ENCODE data around the gene UTS2R.
A peak's percentile ranks its signal among the peaks of the same experiment; 100 is the strongest.
"Not testable (repeated sequence)": the region's sequence is repeated elsewhere in the genome, so short reads cannot be mapped to it uniquely, and the experiment has no call there.

Gene UTS2R

GRCh38 chr17:82334204-82334621, 37.4 kb upstream of the UTS2R start:
- DNase-seq (ENCODE audit: low spot score): no peak

DNA sequence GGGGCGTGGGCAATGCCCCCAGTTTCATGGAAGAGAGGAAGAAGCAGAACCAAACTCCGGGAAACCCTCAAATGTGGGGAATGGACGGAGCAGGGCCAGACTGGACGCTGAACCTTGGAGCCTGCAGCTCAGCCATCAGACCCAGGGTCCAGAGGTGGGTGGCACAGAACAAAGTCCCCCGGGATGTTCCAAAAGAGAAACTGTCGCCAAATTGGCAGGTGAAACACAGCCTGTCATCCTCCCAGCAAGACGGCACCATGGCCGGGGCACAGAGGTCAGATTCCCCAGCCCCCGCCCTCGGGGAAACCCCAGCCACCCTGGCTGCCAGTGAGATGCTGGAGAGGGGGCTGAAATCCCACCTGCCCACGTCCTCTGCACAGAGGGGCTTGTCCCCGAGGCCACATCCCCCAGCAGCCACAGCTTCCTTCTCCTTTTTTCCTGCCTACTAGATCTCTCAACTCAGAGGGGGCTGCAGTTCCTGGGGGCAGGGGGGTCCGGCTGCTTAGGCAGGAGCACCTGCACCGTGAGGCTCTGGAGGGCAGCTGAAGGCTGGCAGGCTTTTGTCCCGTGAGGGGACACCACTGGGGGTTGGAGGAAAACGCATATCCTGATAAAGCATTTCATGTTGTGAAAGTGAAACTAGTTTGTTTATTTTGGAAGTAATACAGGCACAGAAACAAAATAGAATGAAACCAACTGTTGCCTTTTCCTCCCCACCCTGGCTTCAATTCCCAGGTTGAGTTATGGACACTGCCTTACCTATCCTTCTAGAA, 36.8 kb upstream of the UTS2R start:
- DNase-seq (ENCODE audit: low spot score): no peak

- DNase-seq (ENCODE audit: low spot score): no peak
Observed at GRCh38 chr17:82338858-82339633, 32.5 kb upstream of the UTS2R start.

DNA sequence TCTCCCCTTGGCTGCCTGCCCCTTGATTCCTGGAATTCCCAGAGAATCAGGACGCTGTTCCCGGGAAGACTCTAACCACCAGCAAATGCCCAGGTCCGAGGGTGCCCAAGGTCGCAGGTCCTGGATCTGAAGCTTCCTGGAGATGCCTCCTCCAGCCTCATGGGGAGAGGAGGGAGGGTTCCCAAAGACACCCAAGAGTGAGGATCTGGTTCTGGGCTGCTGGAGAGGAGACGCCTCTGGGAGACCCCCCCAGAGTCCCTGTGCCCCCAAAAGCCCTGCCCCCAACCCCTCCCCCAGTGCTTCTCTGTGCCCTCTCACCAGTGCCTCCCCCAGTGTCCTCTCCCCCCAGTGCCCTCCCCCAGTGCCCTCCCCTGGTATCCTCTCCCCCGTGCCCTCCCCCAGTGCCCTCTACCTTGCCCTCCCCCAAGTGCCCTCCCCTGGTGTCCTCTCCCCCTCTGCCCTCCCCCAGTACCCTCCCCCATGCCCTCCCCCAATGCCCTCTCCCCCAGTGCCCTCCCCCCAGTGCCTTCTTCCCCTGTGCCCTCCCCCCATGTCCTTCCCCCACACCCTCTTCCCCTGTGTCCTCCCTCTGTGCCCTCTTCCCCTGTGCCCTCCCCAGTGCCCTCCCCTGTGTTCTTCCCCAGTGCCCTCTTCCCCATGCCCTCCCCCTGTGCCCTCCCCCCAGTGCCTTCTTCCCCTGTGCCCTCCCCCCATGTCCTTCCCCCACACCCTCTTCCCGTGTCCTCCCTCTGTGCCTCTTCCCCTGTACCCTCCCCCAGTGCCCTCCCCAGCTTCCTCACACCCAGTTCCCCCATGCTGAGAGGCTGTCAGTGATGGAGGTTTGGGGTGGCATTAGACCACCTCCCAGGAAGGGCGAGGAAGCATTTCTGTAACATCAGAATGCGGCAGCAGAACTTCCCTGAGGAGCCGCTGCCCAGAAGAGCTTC, 31.7 kb upstream of the UTS2R start:
- DNase-seq (ENCODE audit: low spot score): no peak

GRCh38 chr17:82342361-82343079, 29.0 kb upstream of the UTS2R start:
- no peak for DNase-seq (ENCODE audit: low spot score)

GRCh38 chr17:82343560-82343959, 28.0 kb upstream of the UTS2R start:
- DNase-seq (ENCODE audit: low spot score): no peak

DNA sequence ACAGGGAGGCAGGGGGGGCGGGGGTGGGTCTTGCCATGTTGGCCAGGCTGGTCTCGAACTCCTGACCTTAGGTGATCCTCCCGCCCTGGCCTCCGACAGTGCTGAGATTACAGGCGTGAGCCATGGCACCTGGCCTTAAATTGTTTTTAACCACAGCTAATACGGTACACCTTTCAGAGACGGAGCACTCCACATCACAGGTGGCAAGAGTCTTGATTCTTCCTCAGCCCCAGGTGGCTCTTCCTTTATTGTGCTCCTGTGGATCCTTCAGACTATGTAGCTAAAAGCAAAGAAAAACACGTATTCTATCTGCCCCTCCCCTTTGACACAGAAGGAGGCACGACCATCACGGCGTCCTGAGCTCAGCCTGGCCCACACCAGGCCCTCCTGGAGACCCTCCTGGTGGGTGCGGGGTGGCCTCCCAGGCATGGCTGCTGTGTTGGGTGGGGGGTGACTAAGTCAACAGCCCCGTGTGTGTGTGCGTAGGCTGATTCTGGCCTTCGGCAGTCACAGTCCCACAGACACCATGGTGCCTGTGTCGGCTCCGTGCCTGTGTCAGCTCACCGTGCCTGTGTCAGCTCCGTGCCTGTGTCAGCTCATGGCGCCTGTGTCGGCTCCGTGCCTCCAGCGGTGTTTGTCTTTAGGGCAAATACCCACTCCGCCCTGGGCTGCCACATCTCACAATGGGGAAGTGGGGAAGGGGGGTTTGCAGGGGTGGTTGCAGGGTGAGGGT, 27.2 kb upstream of the UTS2R start:
- no peak for DNase-seq (ENCODE audit: low spot score)

DNA sequence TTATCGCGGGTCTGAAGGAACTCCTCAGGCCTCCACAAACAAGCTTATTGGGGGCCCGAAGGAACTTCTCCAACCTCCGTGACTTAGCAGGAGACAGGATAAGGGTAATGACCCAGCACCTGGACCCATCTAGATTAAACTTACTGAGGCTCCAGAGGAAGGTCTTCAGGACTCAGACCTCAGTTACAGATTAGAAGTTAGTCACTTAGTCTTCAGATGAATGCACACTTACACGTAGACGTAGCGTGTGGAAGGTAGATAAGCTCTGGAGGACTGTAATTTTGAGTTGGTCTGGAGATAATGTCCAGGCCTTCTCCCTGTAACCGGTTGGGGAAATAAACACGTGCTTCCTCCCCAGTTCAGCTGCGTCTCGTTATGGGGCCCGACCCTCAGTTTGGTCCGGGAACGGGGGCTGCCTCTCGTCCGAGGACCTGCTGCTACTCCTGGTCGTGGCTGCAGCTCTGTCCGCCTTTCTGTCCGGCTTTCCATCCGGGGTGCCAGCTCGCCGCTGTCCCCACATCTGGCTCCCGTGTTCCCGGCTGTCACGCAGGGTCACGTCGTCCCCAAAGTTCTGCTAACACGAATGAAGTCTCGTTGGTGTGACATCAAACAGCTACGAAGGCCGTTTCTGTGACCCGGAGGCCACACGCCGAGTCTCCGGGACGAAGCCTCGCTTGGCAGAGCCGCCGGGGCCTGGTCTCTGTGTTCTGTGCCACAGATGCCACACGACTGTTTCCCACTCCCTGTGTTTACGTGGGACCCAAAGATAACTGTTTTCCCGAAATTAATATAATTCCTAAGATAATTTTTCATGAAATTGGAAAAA, 26.2 kb upstream of the UTS2R start:
- DNase-seq (ENCODE audit: low spot score): no peak

GRCh38 chr17:82346342-82347300, 24.9 kb upstream of the UTS2R start:
- DNase-seq (ENCODE audit: low spot score): no peak

DNA sequence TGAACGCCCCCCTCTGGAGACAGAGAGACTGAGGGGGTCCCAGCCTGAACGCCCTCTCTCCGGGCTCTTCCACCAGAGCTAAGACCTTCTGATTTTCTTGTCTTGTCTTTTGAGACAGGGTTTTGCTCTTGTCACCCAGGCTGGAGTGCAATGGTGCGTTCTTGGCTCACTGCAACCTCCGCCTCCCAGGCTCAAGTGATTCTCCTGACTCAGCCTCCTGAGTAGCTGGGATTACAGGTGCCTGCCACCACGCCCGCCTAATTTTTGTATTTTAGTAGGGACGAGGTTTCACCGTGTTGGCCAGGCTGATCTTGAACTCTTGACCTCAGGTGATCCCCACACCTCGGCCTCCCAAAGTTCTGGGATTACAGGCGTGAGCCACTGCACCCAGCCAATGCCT, 23.6 kb upstream of the UTS2R start:
- not testable (repeated sequence) for DNase-seq (ENCODE audit: low spot score)

GRCh38 chr17:82348434-82348833, 23.1 kb upstream of the UTS2R start:
- DNase-seq (ENCODE audit: low spot score): no peak

- DNase-seq (ENCODE audit: low spot score): no peak
Observed at GRCh38 chr17:82348866-82349265, 22.7 kb upstream of the UTS2R start.

GRCh38 chr17:82349287-82349701, 22.3 kb upstream of the UTS2R start:
- DNase-seq (ENCODE audit: low spot score): no peak

GRCh38 chr17:82350182-82351030, 21.2 kb upstream of the UTS2R start:
- DNase-seq (ENCODE audit: low spot score): no peak

- no peak for DNase-seq (ENCODE audit: low spot score)
Observed at GRCh38 chr17:82351254-82351712, 20.3 kb upstream of the UTS2R start.

GRCh38 chr17:82351713-82352488, 19.7 kb upstream of the UTS2R start:
- DNase-seq (ENCODE audit: low spot score): peak; percentile 90

DNA sequence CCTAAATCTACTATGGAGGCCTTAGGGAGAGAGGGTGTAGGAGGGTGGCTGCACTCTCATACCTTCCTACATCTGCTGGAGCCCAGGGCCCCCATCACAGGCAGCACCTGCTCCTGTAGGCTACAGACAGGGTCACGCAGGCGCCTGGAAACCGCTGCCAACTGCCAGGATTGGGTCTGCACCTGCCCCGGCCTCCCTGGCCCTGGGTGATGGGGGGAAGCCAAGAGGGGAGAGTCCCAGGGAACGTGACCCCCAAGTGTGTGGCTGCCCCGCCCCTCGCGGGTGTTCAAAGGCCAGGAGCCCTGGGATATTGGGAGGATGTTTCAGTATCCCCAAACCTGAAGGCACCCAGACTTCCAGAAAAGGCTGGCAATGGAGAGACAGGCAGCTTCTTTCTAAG, 18.1 kb upstream of the UTS2R start:
- DNase-seq (ENCODE audit: low spot score): no peak

Data from Ammon's horn (tissue), 1 donor.